ENCODE data around the gene SEL1L2. TPM values are rescaled to one million over a fixed set of nuclear protein-coding genes. Genes with fewer than 3 reads are reported as not detected.
"Not testable (repeated sequence)": the region's sequence is repeated elsewhere in the genome, so short reads cannot be mapped to it uniquely, and the experiment has no call there.

Gene SEL1L2
- total RNA-seq, 1 experiment from 2014 or later: not detected

DNA sequence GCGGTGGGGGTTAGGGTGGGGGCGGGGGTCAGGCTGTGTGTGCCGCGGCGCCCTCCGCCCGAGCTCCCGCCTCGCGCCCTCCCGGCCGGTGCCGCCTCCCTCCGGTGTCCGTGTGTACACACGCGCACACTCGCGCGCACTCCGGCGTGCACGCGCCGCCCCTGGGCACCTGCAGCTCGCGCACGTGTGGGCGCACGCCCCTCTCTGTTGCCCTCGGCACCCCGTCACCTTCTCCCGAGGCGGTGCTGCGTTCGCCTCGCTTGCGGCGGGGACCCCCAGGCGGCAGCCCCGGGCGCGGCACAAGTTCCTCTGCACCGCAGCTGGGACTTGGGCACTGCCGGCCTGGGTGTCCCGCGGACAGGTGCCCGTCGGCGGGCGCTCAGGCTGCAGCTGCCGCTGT, 5.4 kb upstream of the SEL1L2 start:
- Histone ChIP-seq H3K4me1 (peaks cover 7% of the 10 kb centered on the region; the same call in 1 of the 2 replicates), H3K27me3 (replicated peaks; ENCODE audit: control insufficient read depth, insufficient read depth, low read length) (no peaks in the 10 kb centered on the region), H3K36me3 (ENCODE audit: control insufficient read depth, insufficient read depth, low read length) (no peaks in the 10 kb centered on the region), H3K9me3 (peaks cover 6% of the 10 kb centered on the region; the same call in 1 of the 2 replicates), H3K4me3 (ENCODE audit: low read depth, low read length) (peak overlapping the region; percentile 97)
- ChIA-PET POLR2A (no interaction called here), CTCF (no interaction called here)
- peak overlapping the region; percentile 40 for H3K27ac Mint-ChIP-seq (ENCODE audit: unreplicated experiment)
- peak; percentile 58 to 63 for DNase-seq
- no peak for TF ChIP-seq CTCF (IDR thresholded peaks at IDR 0.05; ENCODE audit: insufficient read depth in 1 of 2, low read depth in 1 of 2, low read length in 1 of 2, severe bottlenecking in 1 of 2, unreplicated experiment in 1 of 2)
- intact Hi-C loops (cut with micrococcal nuclease; ENCODE audit: unreplicated experiment): loop anchor here (10.0 kb wide), 1 partner anchor 361 kb away; the partner anchor contains the start of gene TASP1
- H3K4me3 Mint-ChIP-seq (ENCODE audit: unreplicated experiment): peak overlapping the region; percentile 86
- peaks cover 7% of the 10 kb centered on the region for H3K4me1 Mint-ChIP-seq (ENCODE audit: low read depth, unreplicated experiment)
- H3K9me3 Mint-ChIP-seq (ENCODE audit: unreplicated experiment): peaks cover 17% of the 10 kb centered on the region
- no TSS peak for BruUV-seq (replicated peaks)
- H3K27me3 Mint-ChIP-seq (ENCODE audit: insufficient read depth, unreplicated experiment): peaks cover 14% of the 10 kb centered on the region
- H3K36me3 Mint-ChIP-seq (ENCODE audit: insufficient read depth, unreplicated experiment): peaks cover 9% of the 10 kb centered on the region

DNA sequence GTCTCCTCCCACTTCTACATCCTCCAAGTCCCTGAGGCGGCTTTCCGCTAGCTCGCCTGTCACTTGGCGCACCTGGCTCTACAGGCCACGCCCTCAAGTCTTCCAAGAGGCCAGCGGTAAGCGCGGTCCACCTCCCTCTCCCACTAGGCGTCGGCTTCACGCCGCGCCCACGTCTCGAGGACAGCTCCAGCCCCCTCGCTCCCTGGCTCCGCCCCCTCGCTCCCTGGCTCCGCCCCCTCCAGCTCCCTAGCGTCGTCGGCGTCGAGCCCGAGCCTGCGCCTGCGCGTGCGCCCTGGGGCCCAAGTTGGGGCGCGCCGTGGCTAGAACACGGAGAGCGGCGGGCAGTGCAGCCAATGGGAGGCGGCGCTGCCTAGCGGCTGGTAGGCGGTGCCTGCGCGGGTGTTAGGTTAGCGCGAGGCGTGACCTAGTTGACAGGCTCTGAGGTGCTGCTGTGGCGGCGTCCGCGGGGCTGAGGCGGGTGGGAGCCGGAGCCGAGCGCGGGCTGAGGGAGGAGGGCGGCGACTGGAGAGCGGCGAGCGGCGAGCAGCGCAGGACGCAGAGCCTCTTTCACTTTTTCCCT, 4.8 kb upstream of the SEL1L2 start, which contains the start of gene MACROD2:
MACROD2 (plus strand) TSS at position 431 of the 580 bp plus-strand sequence.
- Mint-ChIP-seq H3K9me3 (ENCODE audit: unreplicated experiment) (peaks cover 17% of the 10 kb centered on the region), H3K36me3 (ENCODE audit: insufficient read depth, unreplicated experiment) (peaks cover 9% of the 10 kb centered on the region), H3K27ac (ENCODE audit: unreplicated experiment) (peak within 1 kb of the TSS; percentile 40), H3K4me3 (ENCODE audit: unreplicated experiment) (peak within 1 kb of the TSS; percentile 86), H3K4me1 (ENCODE audit: low read depth, unreplicated experiment) (peaks cover 7% of the 10 kb centered on the region), H3K27me3 (ENCODE audit: insufficient read depth, unreplicated experiment) (peaks cover 14% of the 10 kb centered on the region)
- POLR2A ChIA-PET: no interaction called here
- no peaks in the 10 kb centered on the region for H3K36me3 ChIP-seq (ENCODE audit: control insufficient read depth, insufficient read depth, low read length)
- intact Hi-C loops (cut with micrococcal nuclease; ENCODE audit: unreplicated experiment): loop anchor here (10.0 kb wide), 1 partner anchor 360 kb away; the partner anchor contains the start of gene TASP1
- no peak for TF ChIP-seq CTCF (IDR thresholded peaks at IDR 0.05; ENCODE audit: insufficient read depth in 1 of 2, low read depth in 1 of 2, low read length in 1 of 2, severe bottlenecking in 1 of 2, unreplicated experiment in 1 of 2)
- H3K9me3 ChIP-seq: peaks cover 6% of the 10 kb centered on the region; the same call in 1 of the 2 replicates
- H3K27me3 ChIP-seq (replicated peaks; ENCODE audit: control insufficient read depth, insufficient read depth, low read length): no peaks in the 10 kb centered on the region
- CTCF ChIA-PET: no interaction called here
- BruUV-seq (replicated peaks): no TSS peak
- H3K4me1 ChIP-seq: peaks cover 7% of the 10 kb centered on the region; the same call in 1 of the 2 replicates
- peak within 1 kb of the TSS; percentile 97 for H3K4me3 ChIP-seq (ENCODE audit: low read depth, low read length)
- DNase-seq: peak; percentile 96 to 98

- H3K27me3 Mint-ChIP-seq (ENCODE audit: insufficient read depth, unreplicated experiment); H3K36me3 Mint-ChIP-seq (ENCODE audit: insufficient read depth, unreplicated experiment); H3K36me3 ChIP-seq (ENCODE audit: control insufficient read depth, insufficient read depth, low read length); H3K9me3 ChIP-seq; POLR2A ChIA-PET; BruUV-seq (replicated peaks); H3K27me3 ChIP-seq (replicated peaks; ENCODE audit: control insufficient read depth, insufficient read depth, low read length); H3K4me1 Mint-ChIP-seq (ENCODE audit: low read depth, unreplicated experiment); H3K4me3 Mint-ChIP-seq (ENCODE audit: unreplicated experiment); H3K27ac Mint-ChIP-seq (ENCODE audit: unreplicated experiment); DNase-seq; H3K4me3 ChIP-seq (ENCODE audit: low read depth, low read length); H3K4me1 ChIP-seq; CTCF ChIA-PET: not testable (repeated sequence)
- peaks cover 17% of the 10 kb centered on the region for H3K9me3 Mint-ChIP-seq (ENCODE audit: unreplicated experiment)
- intact Hi-C loops (cut with micrococcal nuclease; ENCODE audit: unreplicated experiment): loop anchor here (10.0 kb wide), 1 partner anchor 357 kb away; the partner anchor contains the start of gene TASP1
Observed at GRCh38 chr20:13991955-13992354, 1.5 kb upstream of the SEL1L2 start.

All from Caco-2 (cell line).